DND-41 (cell line): Measurements from ENCODE around the gene FAM20C.

Experiments used
- CTCF ChIP-seq: IDR thresholded peaks from 2 replicates; pipeline ENCODE4 v1.5.1; 2012; ENCODE audit warnings: borderline replicate concordance, low read length, moderate library complexity, mild to moderate bottlenecking; ENCODE audit not compliant: poor library complexity, severe bottlenecking; ENCODE audit errors: extremely low read depth
- EZH2 ChIP-seq: IDR thresholded peaks from 3 replicates; pipeline ENCODE4 v1.6.1; 2012; ENCODE audit warnings: borderline replicate concordance, low read depth, mild to moderate bottlenecking, moderate library complexity, low read length, inconsistent platforms; ENCODE audit not compliant: severe bottlenecking

- TF ChIP-seq CTCF (no peak), EZH2 (no peak)
These were observed 76.6 kb downstream of the FAM20C start for GRCh38 chr7:268991-269390.
